Right lobe of liver (tissue), 4 donors: ENCODE data around the gene MYOM1.

Experiments used
- CTCF ChIP-seq, 4 donors: fragments of 200-600 bp in 3 of 4; fragments of 450-650 bp in 1 of 4; IDR thresholded peaks; one replicate each; pipeline versions ENCODE4 v1.5.1 to v1.8.0; 2016 to 2022; ENCODE audit warnings: antibody characterized with exemption in 4 of 4, mild to moderate bottlenecking in 2 of 4
- POLR2A ChIP-seq: fragments of 450-650 bp; IDR thresholded peaks from one replicate; pipeline ENCODE4 v1.6.1; 2017; ENCODE audit warnings: antibody characterized with exemption, mild to moderate bottlenecking
- donor health status: DM: no; HTN: no; CAD: no.
- donor health status: DM: no; HTN: no; CAD: no.
- donor health status: DM: no; HTN: yes; CAD: no.

GRCh38 chr18:3256693-3257626, 37.2 kb upstream of the MYOM1 start:
- peak; percentile 46 for TF ChIP-seq POLR2A
- TF ChIP-seq CTCF (IDR thresholded peaks at IDR 0.05) = no peak
